ENCODE results near the gene PPP2R2B.

Gene PPP2R2B

DNA sequence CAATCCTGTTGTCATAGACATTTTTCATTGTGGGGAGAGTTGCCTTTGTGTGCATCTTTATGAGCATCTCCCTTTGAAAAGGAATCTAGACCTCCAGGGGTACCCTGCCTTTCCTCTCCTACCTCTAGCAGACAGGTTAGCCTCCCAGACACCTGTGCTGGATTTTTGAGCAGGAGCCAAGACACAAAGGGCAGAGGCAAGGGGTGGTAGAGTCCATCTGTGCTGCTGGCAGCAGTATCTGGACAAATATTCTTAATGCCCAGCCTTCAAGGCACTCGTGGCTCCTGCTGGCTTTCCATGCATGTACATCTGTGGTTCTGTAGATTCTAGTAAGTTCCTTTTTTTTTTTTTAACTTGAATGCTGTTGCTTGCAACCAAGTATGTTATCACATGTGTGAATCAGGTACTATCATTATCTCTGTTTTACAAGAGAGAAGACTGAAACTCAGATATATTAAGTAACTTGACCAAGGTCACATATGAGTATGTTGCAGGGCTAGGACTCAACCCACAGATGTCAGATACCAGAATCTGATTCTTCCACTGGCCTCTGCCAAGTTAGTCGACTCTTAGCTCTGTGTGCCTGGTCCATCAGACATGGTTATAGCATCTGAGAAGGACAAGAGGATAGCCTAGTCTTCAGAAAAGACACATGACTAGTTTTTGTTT, 329.6 kb downstream of the PPP2R2B start:
- DNase-seq (ENCODE audit: low spot score), result no peak

DNA sequence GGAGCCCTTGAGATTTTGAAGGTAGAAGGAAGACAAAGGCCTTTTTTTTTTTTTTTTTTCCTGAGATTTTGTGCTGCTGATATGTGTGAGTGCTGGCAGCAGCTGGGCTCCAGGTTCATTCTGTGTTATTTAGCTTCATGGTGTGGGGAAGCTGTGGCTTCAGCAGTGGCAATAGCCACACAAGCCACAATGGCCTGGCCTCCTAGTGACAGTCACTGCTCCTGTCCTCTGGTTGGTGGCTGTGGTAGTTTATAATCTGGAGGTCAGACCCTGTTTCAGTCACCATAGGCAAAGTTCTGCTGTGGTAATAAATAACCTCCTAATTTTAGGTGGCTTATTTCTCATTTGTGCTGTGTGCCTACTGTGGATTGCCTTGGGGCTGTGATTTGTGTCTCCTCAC, 334.3 kb downstream of the PPP2R2B start:
- no peak for DNase-seq (ENCODE audit: low spot score)

DNA sequence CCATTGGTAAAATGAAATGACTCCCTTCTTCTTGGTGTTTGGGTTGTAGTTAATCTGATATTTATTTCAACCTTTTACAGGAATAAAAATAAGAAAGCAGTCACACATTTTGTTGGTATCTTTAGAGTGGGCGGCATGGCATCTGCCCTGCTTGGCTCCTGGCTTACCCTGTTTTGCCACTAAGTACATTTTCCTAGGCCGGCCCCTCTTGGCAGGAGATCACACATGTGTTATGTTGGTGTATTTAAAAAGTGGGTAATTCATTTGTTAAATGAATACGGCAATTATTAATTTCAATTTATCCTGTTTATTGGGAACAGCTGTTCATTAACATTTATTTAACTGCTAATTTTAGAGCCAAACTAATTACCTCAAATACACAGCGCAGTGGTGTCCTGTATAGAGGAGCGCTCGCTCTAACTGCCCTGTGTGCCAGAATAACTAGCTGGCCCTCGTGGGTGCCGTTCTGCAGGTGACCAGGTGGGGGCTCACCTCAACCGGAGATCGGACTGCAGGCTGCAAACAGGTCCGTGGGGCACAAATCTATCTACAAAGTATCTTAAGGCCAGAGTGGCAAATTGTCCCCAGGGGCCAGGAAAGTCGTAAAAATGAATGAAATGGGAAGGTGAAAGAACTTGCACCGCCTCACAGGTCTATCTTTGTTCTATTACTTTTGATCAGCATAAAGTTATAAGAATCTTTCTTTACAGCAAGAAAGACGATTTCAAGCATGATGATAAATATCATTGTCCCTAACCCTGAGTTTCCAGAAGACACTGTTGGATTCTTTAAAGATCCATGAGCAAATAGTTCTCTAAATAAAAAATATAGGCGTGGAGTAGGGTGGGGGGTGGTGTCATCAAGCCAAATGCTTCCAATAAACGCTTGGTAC, 336.4 kb downstream of the PPP2R2B start:
- peak; percentile 40 for DNase-seq (ENCODE audit: low spot score)

DNA sequence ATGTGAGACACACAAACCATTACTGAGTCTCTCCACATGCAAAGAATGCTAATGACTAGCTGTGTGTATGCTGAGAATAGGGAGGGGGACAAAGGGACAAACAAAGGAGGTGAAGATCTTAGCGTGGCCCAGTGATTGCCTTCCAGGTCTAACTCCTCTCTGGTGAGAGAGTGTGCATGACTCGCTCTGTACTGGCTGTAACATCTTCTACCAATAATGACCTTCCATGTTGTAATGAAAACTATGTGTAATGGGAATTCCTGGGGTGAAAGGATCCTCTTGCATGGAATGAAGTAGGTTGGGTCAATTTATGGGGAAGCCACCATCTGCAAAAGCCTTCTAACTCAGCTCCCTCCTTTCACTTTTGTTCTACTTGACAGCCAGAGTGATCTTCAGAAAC, 338.1 kb downstream of the PPP2R2B start:
- DNase-seq (ENCODE audit: low spot score), result no peak

DNA sequence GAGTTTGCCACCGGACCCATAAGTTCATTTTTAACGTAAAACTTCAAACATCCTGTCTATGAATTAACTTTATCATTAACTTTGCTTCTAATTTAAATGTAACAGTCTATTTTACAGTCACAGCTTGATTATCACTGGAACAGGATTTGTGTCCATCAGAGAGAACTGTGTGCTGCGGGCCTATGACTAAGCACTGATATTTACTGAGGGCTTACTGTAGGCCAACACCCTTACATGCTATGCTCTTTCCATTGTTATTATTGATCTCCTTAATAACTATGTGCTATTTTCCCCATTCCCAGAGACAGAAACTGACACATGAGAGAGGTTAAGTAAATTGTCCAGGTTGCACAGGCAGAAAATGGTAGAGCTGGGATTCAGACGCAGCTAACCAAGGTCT, 338.6 kb downstream of the PPP2R2B start:
- DNase-seq (ENCODE audit: low spot score), result no peak

DNA sequence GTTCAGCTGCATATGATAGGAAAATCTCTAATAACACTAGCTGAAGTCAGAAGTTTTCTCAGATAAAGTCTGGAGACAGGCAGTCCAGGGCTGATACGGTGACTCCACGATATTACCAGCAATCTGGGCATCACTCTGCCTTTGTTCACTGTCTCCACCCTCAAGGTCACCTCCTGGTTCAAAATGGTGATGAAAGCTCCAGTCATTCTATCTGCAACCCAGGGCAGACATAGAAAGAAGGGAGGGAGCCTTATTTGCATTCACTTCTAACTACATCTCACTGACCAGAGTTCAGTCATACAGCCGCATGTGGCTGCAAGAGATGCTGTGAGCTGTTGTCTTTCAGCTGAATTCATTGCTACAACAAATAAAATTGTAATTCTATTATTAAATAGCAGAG, 340.1 kb downstream of the PPP2R2B start:
- DNase-seq (ENCODE audit: low spot score), result no peak

DNA sequence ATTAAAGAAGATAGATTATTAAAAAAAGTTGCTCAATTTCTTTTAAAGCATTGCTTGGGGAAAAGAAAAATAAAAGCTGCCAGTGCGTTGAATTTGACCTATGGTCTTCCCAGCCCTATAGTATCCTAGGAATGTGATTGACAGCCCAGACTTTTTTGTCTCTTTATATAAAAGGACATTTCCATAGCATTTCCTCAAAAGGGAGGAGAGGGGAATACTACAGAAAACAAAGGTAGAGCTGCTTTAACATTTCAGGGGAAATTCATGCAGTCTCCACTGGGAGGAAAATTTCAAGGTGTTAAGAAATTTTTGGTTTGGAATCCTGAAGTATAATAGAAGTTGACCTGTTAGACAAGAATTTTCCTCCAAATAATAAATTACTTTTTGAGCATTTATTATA, 344.7 kb downstream of the PPP2R2B start:
- no peak for DNase-seq (ENCODE audit: low spot score)

DNA sequence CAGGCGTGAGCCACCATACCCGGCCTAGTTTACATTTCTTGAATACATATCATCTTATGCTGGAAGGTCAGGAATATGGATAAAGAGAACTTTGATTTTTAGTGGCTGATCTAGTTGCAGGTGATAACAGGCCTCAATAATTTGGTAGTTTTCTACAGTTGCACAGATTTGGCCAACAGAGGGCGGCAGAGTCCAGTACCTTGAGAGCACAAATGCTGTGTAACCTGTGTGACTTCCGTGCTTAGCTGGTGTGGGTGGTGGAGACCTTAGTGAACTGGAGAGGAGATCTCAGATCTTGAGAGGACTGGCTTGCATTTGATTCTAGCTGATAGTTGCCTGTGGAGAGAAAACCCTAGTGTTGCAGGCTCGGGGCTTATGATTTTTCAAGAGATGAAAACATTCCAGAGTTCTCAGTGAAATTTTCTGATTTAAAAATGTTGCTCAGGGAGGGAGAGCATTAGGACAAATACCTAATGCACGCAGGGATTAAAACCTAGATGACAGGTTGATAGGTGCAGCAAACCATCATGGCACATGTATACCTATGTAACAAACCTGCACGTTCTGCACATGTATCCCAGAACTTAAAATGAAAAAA, 345.2 kb downstream of the PPP2R2B start:
- DNase-seq (ENCODE audit: low spot score), result peak; percentile 60

All from kidney capillary endothelial cell (primary cell).